ELF-1 (cell line): Measurements from ENCODE around the gene MYO1E.

Experiments
- DNase-seq: peaks from one replicate; pipeline ENCODE4 v3.0.0-alpha.2; 2016; ENCODE audit warnings: low read depth, low spot score

Gene MYO1E

GRCh38 chr15:59315914-59316451 lies 56.7 kb downstream of the MYO1E start:
- DNase-seq = no peak

DNA sequence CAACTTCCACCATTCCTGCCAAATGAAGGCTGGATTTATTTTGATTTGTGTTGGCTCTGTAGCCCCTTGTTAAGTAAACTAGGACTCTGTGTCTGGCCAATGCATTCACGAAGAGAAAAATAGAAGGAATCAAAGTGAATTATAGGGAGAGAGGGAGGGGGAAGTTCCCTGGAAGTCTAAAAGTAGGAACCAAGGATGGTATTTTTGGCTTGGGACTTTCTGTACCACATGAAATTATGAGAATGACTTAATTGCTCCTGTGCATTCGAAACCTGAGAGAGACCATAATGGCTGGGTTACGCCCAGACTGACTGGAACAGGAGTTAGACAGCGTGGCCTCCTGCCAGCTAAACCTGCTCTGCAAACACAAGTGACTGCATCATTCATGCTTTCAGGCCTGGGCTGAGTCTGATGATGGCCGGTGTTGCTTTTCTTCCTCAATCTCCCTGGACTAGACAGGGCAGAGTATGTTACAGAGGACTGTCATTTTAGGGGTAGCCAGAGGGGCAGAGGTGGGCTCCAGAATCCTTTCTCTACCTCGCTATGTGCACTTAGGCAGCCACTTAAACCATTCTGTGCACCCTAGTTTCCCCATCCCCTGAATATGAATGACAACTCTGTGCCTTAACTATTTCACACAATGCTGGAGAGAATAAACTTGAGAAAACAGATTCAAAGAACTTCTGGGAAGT lies 58.9 kb downstream of the MYO1E start:
- DNase-seq = no peak

GRCh38 chr15:59312205-59312604 lies 60.5 kb downstream of the MYO1E start:
- DNase-seq = no peak

DNA sequence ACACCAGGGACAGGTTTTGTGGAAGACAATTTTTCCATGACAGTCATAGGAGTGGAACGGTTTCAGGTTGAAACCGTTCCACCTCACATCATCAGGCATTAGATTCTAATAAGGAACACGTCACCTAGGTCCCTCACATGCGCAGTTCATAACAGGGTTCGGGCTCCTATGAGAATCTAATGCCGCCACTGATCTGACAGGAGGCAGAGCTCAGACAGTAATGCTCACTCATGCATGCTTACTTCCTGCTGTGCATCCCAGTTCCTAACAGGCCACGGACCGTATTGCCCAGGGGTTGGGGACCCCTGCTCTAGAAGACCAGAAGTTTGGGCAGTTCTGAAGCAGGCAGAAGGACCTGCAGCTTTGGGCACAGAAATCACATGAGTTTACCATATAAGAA lies 61.5 kb downstream of the MYO1E start:
- no peak for DNase-seq

DNA sequence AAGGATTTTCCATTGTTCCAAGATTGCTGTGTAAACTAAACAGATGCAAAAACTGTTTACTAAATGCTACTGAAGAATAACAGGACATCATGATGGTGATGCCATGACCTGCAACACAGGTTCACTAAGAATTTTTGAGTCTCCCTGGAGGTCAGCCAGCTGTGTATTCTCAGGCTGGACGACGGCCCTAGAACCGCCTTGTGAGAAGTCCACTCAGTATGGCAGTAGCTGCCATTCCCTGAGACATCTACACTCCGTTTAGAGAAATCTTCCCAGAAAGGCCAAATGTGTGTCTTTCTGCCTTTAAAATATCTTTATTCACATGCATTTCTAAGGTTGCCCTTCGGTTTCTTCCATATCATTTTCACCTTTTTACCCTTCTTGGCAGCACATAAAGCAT lies 63.3 kb downstream of the MYO1E start:
- DNase-seq = no peak

DNA sequence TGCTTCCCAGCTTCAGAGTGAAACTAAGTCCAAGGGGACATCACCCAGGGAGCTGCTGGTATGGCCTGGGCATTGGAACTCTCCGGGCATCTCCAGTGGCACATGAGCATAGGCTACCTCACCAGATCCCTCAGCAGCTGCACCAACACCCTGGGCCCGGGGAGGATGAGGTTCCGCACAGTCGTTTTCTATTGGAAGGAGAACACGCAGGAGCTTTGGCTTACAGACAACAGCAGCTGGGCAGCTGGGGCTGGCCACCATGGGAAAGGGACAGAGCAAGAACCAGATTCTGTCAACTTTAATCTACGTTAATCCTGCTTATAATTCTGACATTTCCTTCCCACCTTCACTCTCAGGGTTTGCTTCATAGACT lies 65.5 kb downstream of the MYO1E start:
- DNase-seq = no peak

DNA sequence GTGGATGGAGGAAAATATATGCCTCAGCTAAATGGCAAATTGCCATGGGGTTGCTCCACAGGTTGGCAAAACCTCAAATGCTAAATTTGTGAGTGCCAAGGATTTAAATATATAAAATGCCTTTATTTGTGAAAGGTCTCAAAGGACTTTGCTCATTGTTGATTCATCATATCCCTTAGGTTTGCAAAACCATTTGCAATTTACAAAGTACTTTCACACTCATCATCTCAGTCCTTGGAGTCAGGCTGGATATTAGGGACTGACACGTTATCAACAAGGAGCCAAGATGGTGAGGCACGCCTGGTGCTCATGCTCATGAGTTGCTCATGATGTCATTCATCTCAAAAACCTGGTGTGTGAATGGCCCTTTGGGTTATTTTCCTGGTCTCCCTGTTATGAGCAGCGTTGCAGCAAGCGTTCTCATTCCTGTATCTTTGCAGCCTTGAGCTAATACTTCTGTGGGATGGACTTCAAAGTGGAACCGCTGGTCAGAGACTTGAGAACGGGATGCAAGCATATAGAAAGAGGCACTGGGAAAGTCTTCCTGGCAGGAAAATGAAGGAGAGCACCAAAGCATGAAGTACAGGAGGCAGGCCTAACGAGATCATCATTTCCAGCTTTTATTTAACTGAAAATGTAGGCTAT lies 66.0 kb downstream of the MYO1E start:
- DNase-seq = no peak

DNA sequence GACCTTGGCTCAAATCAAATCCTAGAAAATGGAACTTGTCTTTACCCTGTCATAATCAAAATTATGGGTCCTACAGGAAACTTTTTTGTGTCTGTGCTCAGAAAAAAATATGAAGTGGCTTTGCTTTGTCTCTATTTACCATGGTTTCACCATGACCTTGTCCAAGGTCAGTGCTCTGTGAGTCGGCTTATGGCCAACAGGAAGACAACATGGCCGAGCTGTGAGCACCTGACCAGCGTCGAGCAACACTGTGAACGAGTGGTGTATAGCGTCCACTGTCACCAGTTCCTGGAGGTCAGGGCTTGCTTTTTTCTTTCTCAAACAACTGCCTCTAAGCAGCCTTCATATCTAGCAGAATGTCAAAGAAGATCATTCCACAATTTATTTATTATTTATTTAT lies 67.9 kb downstream of the MYO1E start:
- DNase-seq = no peak

DNA sequence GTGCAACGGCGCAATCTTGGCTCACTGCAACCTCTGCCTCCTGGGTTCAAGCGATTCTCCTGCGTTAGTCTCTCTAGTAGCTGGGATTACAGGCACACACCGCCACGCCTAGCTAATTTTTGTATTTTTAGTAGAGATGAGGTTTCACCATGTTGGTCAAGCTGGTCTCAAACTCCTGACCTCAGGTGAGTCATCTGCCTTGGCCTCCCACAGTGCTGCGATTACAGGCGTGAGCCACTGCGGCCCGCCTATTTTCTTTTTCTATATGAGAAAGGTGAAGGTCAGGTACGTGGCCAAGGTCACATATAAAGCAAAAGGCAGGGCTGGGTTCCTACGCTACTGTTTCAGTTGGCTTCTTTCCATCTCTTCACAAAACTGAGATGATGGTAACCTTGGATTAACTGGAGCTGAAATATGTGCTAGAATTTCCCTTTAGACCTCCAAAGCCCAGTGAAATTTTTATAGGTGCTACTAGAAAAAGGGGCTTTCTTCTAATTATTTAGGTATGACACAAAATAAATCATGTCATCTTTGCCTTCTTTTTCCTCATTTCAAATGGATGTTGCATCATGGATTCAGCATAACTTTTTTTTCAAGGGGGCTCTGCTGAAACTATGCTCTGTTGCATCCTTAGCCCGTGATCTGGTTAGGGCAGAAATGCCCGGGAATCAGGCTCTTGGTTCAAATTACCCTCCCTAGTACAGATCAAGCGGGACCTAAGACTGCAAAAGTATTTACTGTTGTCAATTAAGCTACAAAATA lies 68.5 kb downstream of the MYO1E start:
- DNase-seq = no peak

GRCh38 chr15:59303633-59304032 lies 69.0 kb downstream of the MYO1E start:
- no peak for DNase-seq

DNA sequence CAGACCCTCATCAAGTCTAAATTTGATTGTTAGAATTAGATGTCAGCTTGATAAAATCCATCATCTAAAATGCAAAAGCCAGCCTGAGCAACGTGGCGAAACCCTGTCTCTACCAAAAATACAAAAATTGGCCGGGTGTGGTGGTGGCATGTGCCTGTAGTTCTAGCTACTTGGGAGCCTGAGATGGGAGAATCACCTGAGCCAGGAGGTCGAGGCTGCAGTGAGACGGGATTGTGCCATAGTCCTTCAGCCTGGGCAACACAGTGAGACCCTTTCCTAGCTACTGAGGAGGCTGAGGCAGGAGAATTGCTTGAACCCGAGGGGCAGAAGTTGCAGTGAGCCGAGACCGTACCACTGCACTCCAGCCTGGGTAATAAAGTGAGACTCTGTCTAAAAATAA lies 69.5 kb downstream of the MYO1E start:
- no peak for DNase-seq

DNA sequence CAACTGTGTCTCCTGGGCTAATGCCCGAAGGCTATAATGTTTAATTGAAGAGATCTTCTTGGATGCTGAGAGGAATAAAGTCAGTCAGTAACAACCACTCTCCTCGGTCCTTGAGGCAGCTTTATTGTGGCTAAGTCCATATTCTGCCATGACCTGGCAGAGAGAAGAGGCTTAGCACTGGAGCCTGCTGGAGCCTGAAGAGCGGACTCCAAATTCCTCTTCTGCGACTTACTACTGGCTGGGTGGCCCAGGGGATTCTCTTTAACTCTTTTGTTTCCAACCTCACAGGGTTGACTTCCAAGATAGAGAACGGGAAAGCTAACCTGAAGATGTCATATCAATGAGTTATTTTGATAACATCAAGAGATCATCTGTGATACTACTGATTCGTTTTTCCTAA lies 71.1 kb downstream of the MYO1E start:
- no peak for DNase-seq

DNA sequence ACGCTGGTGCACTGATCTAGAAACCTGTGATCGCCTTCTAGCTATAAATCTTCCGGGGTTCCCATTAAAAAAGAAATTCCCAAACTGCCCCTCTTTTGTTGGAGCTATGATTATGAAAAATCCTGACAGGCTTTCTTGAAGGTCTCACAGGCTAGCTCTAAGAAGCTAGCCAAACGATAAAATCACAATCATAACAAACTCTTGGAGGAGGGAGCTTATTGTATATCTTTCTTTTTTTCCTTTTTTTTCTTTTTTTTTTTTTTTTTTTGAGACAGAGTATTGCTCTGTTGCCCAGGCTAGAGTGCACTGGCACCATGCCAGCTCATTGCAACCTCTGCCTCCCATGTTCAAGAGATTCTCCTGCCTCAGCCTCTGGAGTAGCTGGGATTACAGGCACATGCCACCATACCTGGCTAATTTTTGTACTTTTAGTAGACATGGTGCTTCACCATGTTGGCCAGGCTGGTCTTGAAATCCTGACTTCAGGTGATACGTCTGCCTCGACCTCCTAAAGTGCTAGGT lies 72.0 kb downstream of the MYO1E start:
- no peak for DNase-seq

DNA sequence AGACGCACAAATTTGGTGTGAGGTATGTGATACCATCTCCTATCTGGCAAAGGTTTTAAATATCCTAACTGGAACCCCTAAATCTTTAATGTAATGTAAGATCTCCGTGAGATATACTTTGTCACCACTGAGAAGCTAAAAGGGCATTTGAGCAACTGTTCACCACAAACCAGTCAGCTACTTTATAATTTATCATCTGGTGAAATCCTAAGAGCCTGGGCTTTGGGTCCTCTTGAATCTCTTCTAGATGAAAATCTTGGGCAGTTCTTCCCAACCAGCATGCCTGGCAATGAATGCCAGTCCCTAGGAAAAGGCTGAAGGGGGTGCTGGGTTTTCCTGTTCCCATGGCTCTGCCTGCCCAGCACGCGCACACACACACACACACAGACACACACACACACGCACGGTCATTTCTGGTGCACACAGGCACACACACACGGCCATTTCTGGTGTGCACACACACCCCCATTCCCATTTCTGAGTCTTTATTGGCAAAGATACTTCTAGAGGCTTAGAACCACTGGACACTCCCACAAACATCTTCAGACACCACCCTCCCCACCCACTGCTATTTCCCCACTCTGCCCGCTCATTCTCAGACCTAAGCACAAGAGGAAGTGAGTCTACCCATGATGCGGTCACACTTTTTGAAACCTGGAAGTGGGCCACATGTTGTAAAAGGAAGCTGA lies 72.6 kb downstream of the MYO1E start:
- no peak for DNase-seq

GRCh38 chr15:59298854-59299250 lies 73.8 kb downstream of the MYO1E start:
- DNase-seq = no peak

DNA sequence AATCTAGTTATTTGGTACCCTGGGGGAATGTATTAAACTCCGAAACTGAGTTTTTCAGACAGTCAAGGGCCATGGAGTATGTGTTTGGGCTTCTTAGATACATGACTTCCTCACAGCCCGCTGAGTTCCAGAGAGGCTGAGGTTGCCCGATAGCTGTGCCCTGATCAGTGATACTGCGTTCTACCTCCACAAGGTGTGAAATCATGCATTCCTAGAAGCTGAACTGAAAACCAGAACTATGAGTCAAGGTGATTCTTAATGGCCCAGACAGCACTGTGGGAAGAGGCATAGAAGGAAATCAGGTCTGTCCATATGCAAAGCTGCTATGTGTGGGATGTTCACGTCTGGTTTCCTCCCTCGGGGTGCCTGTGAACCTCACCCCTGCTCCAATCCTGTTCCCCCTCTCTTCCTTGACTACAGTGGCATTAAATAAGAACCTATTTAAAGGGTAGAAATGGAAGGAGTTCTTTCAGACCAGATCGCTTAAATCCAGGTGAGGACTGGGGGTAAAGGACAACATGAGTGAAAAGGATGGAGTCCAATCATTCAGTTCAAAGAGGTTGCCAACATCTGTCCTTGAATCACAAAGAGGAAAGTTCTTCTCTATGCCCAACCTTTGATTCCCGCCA lies 74.3 kb downstream of the MYO1E start:
- DNase-seq = no peak

DNA sequence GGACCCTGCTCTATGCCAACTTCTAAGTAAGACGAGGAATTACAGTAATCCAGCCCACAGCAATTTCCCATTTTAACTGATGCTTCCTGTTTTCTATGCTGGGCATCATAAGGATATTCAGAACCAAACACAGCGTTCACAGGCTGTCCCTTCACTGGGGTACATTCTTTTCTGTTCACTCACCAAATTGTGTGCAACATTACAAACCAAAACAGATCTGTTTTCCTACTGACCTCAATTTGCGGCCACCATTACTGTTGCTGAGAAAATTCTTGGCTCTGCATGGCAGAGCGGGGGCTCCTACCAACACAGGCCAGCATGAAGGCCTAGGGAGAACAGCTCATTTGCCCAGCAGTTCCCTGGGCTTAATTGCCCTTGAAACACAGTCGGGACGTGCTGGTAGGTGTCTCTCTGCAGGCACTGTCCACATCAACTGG lies 76.5 kb downstream of the MYO1E start:
- no peak for DNase-seq

- DNase-seq = no peak
Observed at GRCh38 chr15:59295261-59296001, 77.2 kb downstream of the MYO1E start.

GRCh38 chr15:59294574-59295260 lies 78.0 kb downstream of the MYO1E start:
- DNase-seq = peak; percentile 64
